GM23248 (cell line): ENCODE data around the gene ZFYVE21. TPM values are rescaled to one million over a fixed set of nuclear protein-coding genes. Genes with fewer than 3 reads are reported as not detected.

Experiments used
- DNase-seq: peaks from one replicate; pipeline ENCODE4 v3.0.0-alpha.2; 2015
- H2AFZ ChIP-seq: fragments of 200-600 bp; sonication (generic); 2 replicates; pipeline ENCODE4 v1.6.1; 2016; ENCODE audit warnings: antibody characterized with exemption
- H3F3A ChIP-seq: fragments of 200-600 bp; sonication (generic); 2 replicates; pipeline ENCODE4 v1.6.1; 2016; ENCODE audit warnings: mild to moderate bottlenecking, antibody characterized with exemption, mixed run types; ENCODE audit not compliant: insufficient read depth
- H3K27ac ChIP-seq: fragments of 200-600 bp; sonication (generic); 2 replicates; pipeline ENCODE4 v1.5.1; 2016; ENCODE audit warnings: mild to moderate bottlenecking
- H3K27me3 ChIP-seq: fragments of 200-600 bp; sonication (generic); replicated peaks from 2 replicates; pipeline ENCODE4 v1.6.1; 2016; ENCODE audit warnings: mild to moderate bottlenecking; ENCODE audit not compliant: insufficient read depth
- H3K36me3 ChIP-seq: fragments of 200-600 bp; sonication (generic); 2 replicates; pipeline ENCODE4 v1.6.1; 2016; ENCODE audit warnings: low read depth, mild to moderate bottlenecking
- H3K4me1 ChIP-seq: fragments of 200-600 bp; sonication (generic); 2 replicates; pipeline ENCODE4 v1.6.1; 2016; ENCODE audit warnings: mild to moderate bottlenecking; ENCODE audit not compliant: insufficient read depth
- H3K4me2 ChIP-seq: fragments of 200-600 bp; sonication (generic); one replicate; pipeline ENCODE4 v1.6.1; 2016; ENCODE audit warnings: mild to moderate bottlenecking; ENCODE audit not compliant: unreplicated experiment
- H3K4me3 ChIP-seq: fragments of 200-600 bp; sonication (generic); 2 replicates; pipeline ENCODE4 v1.5.1; 2016; ENCODE audit warnings: mild to moderate bottlenecking
- H3K79me2 ChIP-seq: fragments of 200-600 bp; sonication (generic); 2 replicates; pipeline ENCODE4 v1.6.1; 2016; ENCODE audit warnings: mild to moderate bottlenecking; ENCODE audit not compliant: insufficient read depth
- H3K9ac ChIP-seq: fragments of 200-600 bp; sonication (generic); 2 replicates; pipeline ENCODE4 v1.6.1; 2016; ENCODE audit warnings: mild to moderate bottlenecking
- H3K9me2 ChIP-seq: fragments of 200-600 bp; sonication (generic); 2 replicates; pipeline ENCODE4 v1.6.1; 2016; ENCODE audit warnings: mixed run types, mild to moderate bottlenecking, moderate library complexity; ENCODE audit not compliant: insufficient read depth
- H3K9me3 ChIP-seq: fragments of 200-600 bp; sonication (generic); one replicate; pipeline ENCODE4 v1.6.1; 2017; ENCODE audit warnings: low read depth
- H4K20me1 ChIP-seq: fragments of 200-600 bp; sonication (generic); 2 replicates; pipeline ENCODE4 v1.6.0; 2016; ENCODE audit not compliant: insufficient read depth
- EZH2 ChIP-seq: fragments of 200-600 bp; sonication (generic); IDR thresholded peaks from 2 replicates; pipeline ENCODE4 v1.6.1; 2018; ENCODE audit warnings: antibody characterized with exemption, mild to moderate bottlenecking; ENCODE audit not compliant: insufficient read depth, poor library complexity, severe bottlenecking
- EZH2phosphoT487 ChIP-seq: fragments of 200-600 bp; sonication (generic); IDR thresholded peaks from 2 replicates; pipeline ENCODE4 v1.6.1; 2018; ENCODE audit warnings: antibody characterized with exemption, moderate library complexity, mild to moderate bottlenecking, low read depth; ENCODE audit not compliant: insufficient read depth
- WGBS, 2 experiments: methylation state at CpG; one replicate each; pipeline ENCODE4 v1.1.6; 2015 to 2017; ENCODE audit warnings: low lambda C conversion rate in 2 of 2, low coverage in 1 of 2; ENCODE audit errors: missing lambda C conversion rate in 2 of 2; 5-methylcytosine and 5-hydroxymethylcytosine counted together
- in situ Hi-C: fragments of 300-500 bp; cut with MboI; formaldehyde crosslinking; loops from 2 replicates; pipeline ENCODE4 v1.15.0; 2020
- polyA plus RNA-seq: library from polyadenylated mRNA; unstranded; fragments of >200 nt; fragmentation: Nextera tagmentation; extraction: Ambion mirVana; gene quantifications from 2 replicates; pipeline ENCODE4 v1.2.1, GENCODE V29; 2016
- total RNA-seq: library from RNA; depleted of rRNA; stranded (reverse); fragments of >200 nt; shearing (Covaris generic); gene quantifications from 2 replicates; pipeline ENCODE4 v1.2.3, GENCODE V29; 2014

Gene ZFYVE21
- total and polyA plus RNA-seq, 2 experiments from 2014 or later, result 77.4 to 112 TPM

DNA sequence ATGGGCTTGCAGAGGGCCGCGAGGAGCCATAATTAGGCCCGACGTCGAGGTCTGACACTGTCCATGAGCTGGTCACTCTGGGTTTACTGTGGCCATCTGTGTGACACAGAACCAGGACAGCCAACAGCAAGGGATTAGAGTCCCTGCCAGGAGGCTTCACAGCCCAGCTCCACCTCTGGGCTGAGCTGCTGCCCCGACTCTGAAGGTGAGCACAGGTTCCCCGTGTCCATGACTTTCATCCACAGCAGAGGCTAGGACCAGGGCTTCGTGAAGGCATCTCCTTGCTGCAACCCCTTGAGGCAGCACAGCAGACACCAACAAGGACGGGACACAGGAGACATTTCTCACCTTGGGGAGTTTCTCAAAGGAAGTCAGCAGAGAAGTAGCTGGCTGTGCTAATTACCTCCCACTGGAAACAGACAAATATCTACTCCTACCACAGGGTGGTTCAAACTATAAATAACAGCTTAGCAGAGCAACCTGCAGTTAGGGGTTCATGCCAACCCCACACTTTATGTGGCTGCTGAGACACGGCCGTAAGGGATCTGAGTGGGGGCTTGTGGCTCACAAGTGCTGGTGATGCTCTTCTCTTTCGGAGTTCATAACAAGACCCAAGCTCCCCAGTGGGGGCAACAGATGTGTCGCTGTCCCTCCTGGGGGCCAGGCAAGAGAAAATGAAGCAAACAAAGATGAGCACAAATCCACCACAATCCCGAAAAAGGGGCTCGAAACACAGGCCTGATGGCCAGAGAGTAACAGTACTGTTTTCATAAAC, 29.2 kb downstream of the ZFYVE21 start:
- H3F3A ChIP-seq, result no peaks in the 10 kb centered on the region
- no peaks in the 10 kb centered on the region for H4K20me1 ChIP-seq
- TF ChIP-seq EZH2phosphoT487, result no peak
- no peak overlapping the region for H3K4me3 ChIP-seq
- in situ Hi-C loops, result no loop called here
- no peaks in the 10 kb centered on the region for H3K27me3 ChIP-seq
- H3K4me1 ChIP-seq, result no peaks in the 10 kb centered on the region
- 0 out of 2 replicates have a peak, but pooled peaks cover 6% of the 10 kb centered on the region for H3K36me3 ChIP-seq
- no peaks in the 10 kb centered on the region for H3K9me2 ChIP-seq
- H3K9ac ChIP-seq, result no peak overlapping the region
- H2AFZ ChIP-seq, result no peak overlapping the region
- H3K9me3 ChIP-seq, result no peaks in the 10 kb centered on the region
- no peak for DNase-seq
- H3K79me2 ChIP-seq, result no peaks in the 10 kb centered on the region
- no peak overlapping the region for H3K27ac ChIP-seq
- WGBS, 2 experiments, result 85 to 89% methylated on average over 15 of the region's 15 CpGs
- H3K4me2 ChIP-seq, result no peak overlapping the region

DNA sequence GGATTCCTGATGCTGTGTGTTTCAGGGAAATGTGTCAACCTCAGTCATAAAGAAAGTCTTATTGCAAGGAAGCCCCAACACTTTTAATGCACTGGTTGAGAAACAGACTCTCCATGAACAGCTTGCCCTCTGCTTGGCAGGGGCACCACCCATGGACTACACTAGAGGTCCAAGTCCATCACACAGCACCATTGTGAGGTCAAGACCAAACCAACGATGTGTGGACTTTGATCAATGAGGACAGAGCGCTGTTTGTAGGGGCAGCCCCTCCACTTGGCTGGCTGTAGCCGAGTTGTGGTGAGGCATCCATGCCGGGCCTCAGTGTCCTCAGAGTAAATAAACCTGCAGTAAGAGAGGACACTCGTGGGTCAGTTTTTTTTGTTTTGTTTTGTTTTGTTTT, 29.8 kb downstream of the ZFYVE21 start:
- H3K27me3 ChIP-seq, result no peaks in the 10 kb centered on the region
- no peak overlapping the region for H3K4me2 ChIP-seq
- no peak overlapping the region for H3K27ac ChIP-seq
- no peaks in the 10 kb centered on the region for H3F3A ChIP-seq
- H3K4me3 ChIP-seq, result no peak overlapping the region
- DNase-seq, result no peak
- 0 out of 2 replicates have a peak, but pooled peaks cover 6% of the 10 kb centered on the region for H3K36me3 ChIP-seq
- WGBS, 2 experiments, result 71 to 77% methylated on average over 5 of the region's 5 CpGs
- no peak overlapping the region for H3K9ac ChIP-seq
- no peaks in the 10 kb centered on the region for H4K20me1 ChIP-seq
- TF ChIP-seq EZH2phosphoT487, result no peak
- TF ChIP-seq EZH2, result no peak
- H3K9me3 ChIP-seq, result no peaks in the 10 kb centered on the region
- no peaks in the 10 kb centered on the region for H3K4me1 ChIP-seq
- no peak overlapping the region for H2AFZ ChIP-seq
- in situ Hi-C loops, result no loop called here
- no peaks in the 10 kb centered on the region for H3K79me2 ChIP-seq
- H3K9me2 ChIP-seq, result no peaks in the 10 kb centered on the region

DNA sequence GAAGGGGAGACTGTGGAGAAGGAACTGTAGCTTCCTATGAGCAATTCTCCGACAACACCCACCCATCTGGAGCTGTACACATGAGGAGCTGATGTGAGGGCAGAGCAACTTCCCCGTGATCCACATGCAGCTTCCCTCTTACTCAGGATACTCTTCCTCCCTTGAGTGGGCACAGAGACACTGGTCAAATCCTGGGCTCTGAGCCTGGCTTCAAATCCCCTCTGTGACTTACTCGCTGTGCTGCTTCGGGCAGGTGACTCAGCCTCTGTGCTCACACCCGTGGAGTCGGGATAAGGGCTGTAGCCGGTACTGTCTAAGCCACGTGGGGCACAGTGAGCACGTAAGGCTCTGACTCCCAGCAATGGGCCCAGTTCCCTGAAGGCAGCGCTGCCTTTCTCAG, 31.1 kb downstream of the ZFYVE21 start:
- no peaks in the 10 kb centered on the region for H3K9me3 ChIP-seq
- WGBS, 2 experiments, result 83 to 86% methylated on average over 10 of the region's 10 CpGs
- in situ Hi-C loops, result no loop called here
- no peaks in the 10 kb centered on the region for H3K4me1 ChIP-seq
- no peak overlapping the region for H3K9ac ChIP-seq
- no peaks in the 10 kb centered on the region for H4K20me1 ChIP-seq
- no peak overlapping the region for H2AFZ ChIP-seq
- no peaks in the 10 kb centered on the region for H3K79me2 ChIP-seq
- H3K27me3 ChIP-seq, result no peaks in the 10 kb centered on the region
- H3F3A ChIP-seq, result no peaks in the 10 kb centered on the region
- H3K27ac ChIP-seq, result no peak overlapping the region
- 0 out of 2 replicates have a peak, but pooled peaks cover 6% of the 10 kb centered on the region for H3K36me3 ChIP-seq
- peak; percentile 60 for DNase-seq
- H3K9me2 ChIP-seq, result no peaks in the 10 kb centered on the region
- TF ChIP-seq EZH2phosphoT487, result no peak
- no peak overlapping the region for H3K4me3 ChIP-seq
- H3K4me2 ChIP-seq, result no peak overlapping the region

DNA sequence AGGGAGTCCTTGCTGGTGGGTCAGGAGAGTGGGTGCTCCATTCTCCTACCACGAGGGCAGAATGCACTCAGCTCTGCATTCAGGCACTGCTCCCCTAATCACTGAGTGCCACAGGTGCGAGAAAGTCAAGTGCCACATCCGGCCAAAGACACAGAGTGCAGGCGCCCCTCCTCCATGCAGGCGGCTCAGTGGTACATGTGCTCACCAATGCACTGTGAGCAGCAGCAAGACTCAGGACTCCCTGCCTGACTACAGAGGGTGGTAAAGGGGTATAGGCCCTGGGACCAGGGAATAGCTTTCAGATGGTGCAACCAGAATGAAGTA, 32.9 kb downstream of the ZFYVE21 start:
- Histone ChIP-seq H3F3A (no peaks in the 10 kb centered on the region), H3K4me1 (no peaks in the 10 kb centered on the region), H3K9ac (no peak overlapping the region), H3K4me3 (no peak overlapping the region), H3K4me2 (no peak overlapping the region), H3K36me3 (0 out of 2 replicates have a peak, but pooled peaks cover 6% of the 10 kb centered on the region), H2AFZ (no peak overlapping the region), H3K79me2 (no peaks in the 10 kb centered on the region), H3K27ac (no peak overlapping the region), H3K27me3 (no peaks in the 10 kb centered on the region), H3K9me2 (no peaks in the 10 kb centered on the region), H4K20me1 (no peaks in the 10 kb centered on the region), H3K9me3 (no peaks in the 10 kb centered on the region)
- WGBS, 2 experiments, result 59 to 69% methylated on average over 5 of the region's 5 CpGs
- DNase-seq, result no peak
- TF ChIP-seq EZH2phosphoT487 (no peak), EZH2 (no peak)
- in situ Hi-C loops, result no loop called here

DNA sequence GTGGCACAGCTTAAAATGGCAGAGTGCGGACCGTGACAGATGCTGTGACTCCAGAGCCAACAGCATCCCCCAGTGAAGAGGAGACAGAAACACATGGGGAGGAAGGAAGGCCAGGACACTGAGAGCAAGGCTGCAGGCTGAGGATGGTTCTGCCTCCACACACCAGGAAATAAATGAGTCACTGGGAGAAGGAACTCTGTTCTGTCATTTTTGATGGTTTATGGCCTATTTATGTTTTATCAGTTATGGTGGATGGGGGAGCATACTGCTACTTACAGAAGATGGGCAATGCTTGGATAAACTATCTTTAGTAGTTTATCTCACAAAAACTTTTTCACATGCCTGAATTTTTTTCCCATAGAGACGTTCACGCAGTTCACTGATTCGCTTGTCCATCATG, 33.8 kb downstream of the ZFYVE21 start:
- Histone ChIP-seq H3K9me3 (no peaks in the 10 kb centered on the region), H3K4me1 (no peaks in the 10 kb centered on the region), H3K36me3 (0 out of 2 replicates have a peak, but pooled peaks cover 6% of the 10 kb centered on the region), H2AFZ (no peak overlapping the region), H3K79me2 (no peaks in the 10 kb centered on the region), H3K27me3 (no peaks in the 10 kb centered on the region), H3F3A (no peaks in the 10 kb centered on the region), H3K4me2 (no peak overlapping the region), H3K4me3 (no peak overlapping the region), H3K9me2 (no peaks in the 10 kb centered on the region), H4K20me1 (no peaks in the 10 kb centered on the region), H3K9ac (no peak overlapping the region), H3K27ac (no peak overlapping the region)
- in situ Hi-C loops, result no loop called here
- no peak for DNase-seq
- 96 to 99% methylated on average over 5 of the region's 5 CpGs for WGBS, 2 experiments
- TF ChIP-seq EZH2 (no peak), EZH2phosphoT487 (no peak)
